IMR-90 (cell line): ENCODE results near the gene CAMTA1. TPM values are rescaled to one million over a fixed set of nuclear protein-coding genes. Genes with fewer than 3 reads are reported as not detected.

ENCODE experiments used
- ATAC-seq: fragments of 200-7000 bp; cut with Tn5 transposase; 2 replicates; pipeline ENCODE4 v1.9.1; 2020; ENCODE audit warnings: low read depth, mild to moderate bottlenecking, moderate library complexity
- BruUV-seq: library from RNA; stranded (reverse); fragments of 400-500 nt; replicated peaks from 2 replicates; lab custom pipeline; 2021; lab: Mats Ljungman, UMichigan
- CTCF ChIA-PET: fragments of 300-600 bp; formaldehyde crosslinking; extraction: SDS; loops from one replicate; lab custom pipeline; 2021; ENCODE audit warnings: antibody characterized with exemption; lab: Yijun Ruan, JAX
- POLR2A ChIA-PET: fragments of 300-600 bp; sonication (Branson Sonifier 250); formaldehyde crosslinking; loops from one replicate; lab custom pipeline; 2022; ENCODE audit warnings: antibody characterized with exemption; ENCODE audit not compliant: unreplicated experiment; lab: Charles Lee
- DNase-seq: peaks from one replicate; pipeline ENCODE4 v3.0.0; 2013
- H2AFZ ChIP-seq: replicated peaks from 2 replicates; pipeline ENCODE3; 2013; ENCODE audit warnings: low read length, mild to moderate bottlenecking; ENCODE audit not compliant: poor library complexity
- H2AK5ac ChIP-seq: 2 replicates; pipeline ENCODE4 v1.6.1; 2013; ENCODE audit warnings: low read depth, low read length, inconsistent platforms
- H2AK9ac ChIP-seq: replicated peaks from 2 replicates; pipeline ENCODE3; 2013; ENCODE audit warnings: mild to moderate bottlenecking, low read depth, low read length, moderate library complexity; ENCODE audit not compliant: poor library complexity
- H2BK120ac ChIP-seq: 2 replicates; pipeline ENCODE4 v1.6.1; 2013; ENCODE audit warnings: low read depth, low read length, inconsistent platforms
- H2BK15ac ChIP-seq: 3 replicates; pipeline ENCODE4 v1.6.1; 2013; ENCODE audit warnings: low read depth, low read length, inconsistent platforms
- H2BK20ac ChIP-seq: 2 replicates; pipeline ENCODE4 v1.6.1; 2013; ENCODE audit warnings: low read depth, mild to moderate bottlenecking, inconsistent platforms, low read length, moderate library complexity
- H2BK5ac ChIP-seq: 2 replicates; pipeline ENCODE4 v1.6.1; 2013; ENCODE audit warnings: mild to moderate bottlenecking, low read depth, low read length, inconsistent platforms; ENCODE audit not compliant: poor library complexity, severe bottlenecking
- H3K14ac ChIP-seq: replicated peaks from 2 replicates; pipeline ENCODE4 v1.6.1; 2013; ENCODE audit warnings: low read depth, low read length, inconsistent platforms
- H3K18ac ChIP-seq: 2 replicates; pipeline ENCODE4 v1.6.1; 2013; ENCODE audit warnings: low read depth, low read length, control low read depth
- H3K23ac ChIP-seq: 2 replicates; pipeline ENCODE4 v1.6.1; 2013; ENCODE audit warnings: low read depth, low read length, inconsistent platforms
- H3K27ac ChIP-seq: 2 replicates; pipeline ENCODE4 v1.5.1; 2013; ENCODE audit warnings: mild to moderate bottlenecking, control low read depth, low read length; ENCODE audit not compliant: insufficient read depth
- H3K27me3 ChIP-seq: 2 replicates; pipeline ENCODE4 v1.6.1; 2013; ENCODE audit warnings: low read length; ENCODE audit not compliant: control insufficient read depth, insufficient read depth
- H3K36me3 ChIP-seq: 2 replicates; pipeline ENCODE4 v1.6.1; 2013; ENCODE audit warnings: low read length, mixed read lengths; ENCODE audit not compliant: control insufficient read depth, insufficient read depth
- H3K4ac ChIP-seq: 2 replicates; pipeline ENCODE4 v1.6.1; 2013; ENCODE audit warnings: low read depth, low read length, inconsistent platforms
- H3K4me1 ChIP-seq: 2 replicates; pipeline ENCODE4 v1.6.1; 2013; ENCODE audit warnings: low read length, mixed read lengths; ENCODE audit not compliant: control insufficient read depth, insufficient read depth
- H3K4me2 ChIP-seq: 2 replicates; pipeline ENCODE4 v1.6.1; 2013; ENCODE audit warnings: low read depth, mild to moderate bottlenecking, control low read depth, low read length, moderate library complexity
- H3K4me3 ChIP-seq: 2 replicates; pipeline ENCODE4 v1.5.1; 2013; ENCODE audit warnings: low read depth, mild to moderate bottlenecking, control low read depth, low read length, moderate library complexity; ENCODE audit not compliant: insufficient read depth
- H3K56ac ChIP-seq: 2 replicates; pipeline ENCODE4 v1.6.1; 2013; ENCODE audit warnings: low read length, inconsistent platforms; ENCODE audit not compliant: insufficient read depth; ENCODE audit errors: extremely low read depth
- H3K79me1 ChIP-seq, 2 experiments: 2 replicates each; pipeline ENCODE4 v1.6.1; 2013; ENCODE audit warnings: low read length in 2 of 2, inconsistent platforms in 1 of 2, low read depth in 1 of 2
- H3K9ac ChIP-seq: 2 replicates; pipeline ENCODE4 v1.6.1; 2013; ENCODE audit warnings: low read depth, low read length, control low read depth
- H3K9me1 ChIP-seq: 2 replicates; pipeline ENCODE4 v1.6.1; 2013; ENCODE audit warnings: low read length, inconsistent platforms; ENCODE audit not compliant: insufficient read depth
- H3K9me3 ChIP-seq: 2 replicates; pipeline ENCODE4 v1.6.1; 2013; ENCODE audit warnings: low read length; ENCODE audit not compliant: control insufficient read depth, insufficient read depth
- H4K20me1 ChIP-seq: 2 replicates; pipeline ENCODE4 v1.6.1; 2013; ENCODE audit warnings: low read length, inconsistent platforms; ENCODE audit not compliant: insufficient read depth
- H4K5ac ChIP-seq: 2 replicates; pipeline ENCODE4 v1.6.1; 2013; ENCODE audit warnings: mild to moderate bottlenecking, low read depth, low read length, control low read depth
- H4K8ac ChIP-seq, 2 experiments: 2 replicates each; pipeline ENCODE4 v1.6.1; 2013; ENCODE audit warnings: low read depth in 2 of 2, low read length in 2 of 2, control low read depth in 1 of 2, inconsistent platforms in 1 of 2
- H4K91ac ChIP-seq: 2 replicates; pipeline ENCODE4 v1.6.1; 2013; ENCODE audit warnings: low read depth, low read length, inconsistent platforms; ENCODE audit not compliant: insufficient read depth
- RAD21 ChIP-seq: IDR thresholded peaks from 2 replicates; pipeline ENCODE4 v1.6.1; 2012; ENCODE audit warnings: low read length, improper control_type of control experiment
- SMC3 ChIP-seq: fragments of 150-350 bp; IDR thresholded peaks from 2 replicates; pipeline ENCODE4 v1.6.1; 2016; ENCODE audit warnings: low read depth, mild to moderate bottlenecking, antibody characterized with exemption, low read length, moderate library complexity
- dilution Hi-C: fragments of 300-500 bp; cut with HindIII; formaldehyde crosslinking; loops from one replicate; pipeline ENCODE4 v1.14.3; 2018; ENCODE audit warnings: low sequenced_read_pairs; ENCODE audit not compliant: unreplicated experiment
- in situ Hi-C: fragments of 300-500 bp; cut with MboI; formaldehyde crosslinking; loops from 3 replicates; pipeline ENCODE4 v1.14.3; 2019; ENCODE audit warnings: low sequenced_read_pairs, inconsistent platforms, mixed read lengths
- intact Hi-C: fragments of 100-400 bp; cut with micrococcal nuclease; formaldehyde crosslinking; loops from 2 replicates; pipeline ENCODE4 v1.10.0; 2022
- polyA plus RNA-seq, 3 experiments: library from polyadenylated mRNA; depleted of rRNA; stranded (reverse); fragments of >200 nt; gene quantifications; 2 replicates each; pipeline ENCODE4 v1.2.3, GENCODE V29; 2012; ENCODE audit warnings: low replicate concordance in 1 of 3
- total RNA-seq: library from RNA; depleted of rRNA; stranded (reverse); fragments of >200 nt; gene quantifications from 2 replicates; pipeline ENCODE4 v1.2.3, GENCODE V29; 2012

CAMTA1 gene
- total and polyA plus RNA-seq, 2 of the 4 experiments (the other 2 are of a cell fraction): 35.5 to 74.3 TPM

DNA sequence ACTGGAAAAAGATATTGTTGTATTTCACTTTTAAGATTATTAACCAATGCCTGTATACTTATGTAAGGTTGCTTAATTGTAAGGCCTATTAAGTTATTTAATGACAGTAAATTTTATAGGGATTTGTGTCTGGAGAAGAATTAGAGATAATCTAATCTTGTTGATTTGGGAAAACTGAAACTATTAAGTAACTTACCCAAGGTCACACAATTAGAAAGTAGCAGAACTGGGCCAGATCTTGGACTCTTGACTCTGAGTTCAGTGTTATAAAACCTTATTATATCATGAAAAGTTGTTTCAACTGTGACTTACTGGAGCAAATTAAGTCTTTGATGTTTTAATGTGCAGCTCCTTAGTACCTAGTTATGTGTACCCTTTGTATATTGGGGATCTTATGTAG lies 38.5 kb downstream of the CAMTA1 start:
- peaks cover 11% of the 10 kb centered on the region; the same call in 1 of the 2 replicates for H4K20me1 ChIP-seq
- no peaks in the 10 kb centered on the region for H3K27me3 ChIP-seq
- no peak overlapping the region for H3K9ac ChIP-seq
- no peak overlapping the region for H3K14ac ChIP-seq
- no peak overlapping the region for H2AK9ac ChIP-seq
- no peak for ATAC-seq
- no peak for TF ChIP-seq RAD21
- TF ChIP-seq SMC3: no peak
- H3K36me3 ChIP-seq: peaks cover 1% of the 10 kb centered on the region; the same call in 1 of the 2 replicates
- H4K8ac ChIP-seq: no peak overlapping the region
- peaks cover 11% of the 10 kb centered on the region for H3K9me1 ChIP-seq
- H2AFZ ChIP-seq: no peak overlapping the region
- H3K23ac ChIP-seq: no peak overlapping the region
- in situ Hi-C loops (no loop called here), dilution Hi-C loops (no loop called here), intact Hi-C loops (loop anchor here (5.0 kb wide), 1 partner anchor 39 kb away; no protein-coding TSS in a partner anchor)
- no TSS peak for BruUV-seq
- no peaks in the 10 kb centered on the region for H3K9me3 ChIP-seq
- no peak overlapping the region for H3K56ac ChIP-seq
- H3K27ac ChIP-seq: no peak overlapping the region
- H3K4me2 ChIP-seq: no peak overlapping the region
- DNase-seq: no peak
- no peak overlapping the region for H4K91ac ChIP-seq
- ChIA-PET POLR2A (no interaction called here), CTCF (interaction anchor here (1.3 kb wide), 1 partner anchor 22 kb away, joined by 3 read pairs; no protein-coding TSS in a partner anchor)
- no peak overlapping the region for H2BK5ac ChIP-seq
- no peak overlapping the region for H2AK5ac ChIP-seq
- H3K4me3 ChIP-seq: no peak overlapping the region
- H3K4me1 ChIP-seq: peaks cover 13% of the 10 kb centered on the region
- H3K79me1 ChIP-seq: peaks cover 28 to 59% of the 10 kb centered on the region in 2 experiments
- no peak overlapping the region for H2BK15ac ChIP-seq
- H3K4ac ChIP-seq: no peak overlapping the region
- H4K5ac ChIP-seq: no peak overlapping the region
- H2BK20ac ChIP-seq: no peak overlapping the region
- no peak overlapping the region for H2BK120ac ChIP-seq
- no peak overlapping the region for H3K18ac ChIP-seq
